ENCODE data around the gene IMMP2L.

The IMMP2L gene

GRCh38 chr7:111112439-111112838 lies 449.9 kb downstream of the IMMP2L start:
- no peaks in the 10 kb centered on the region for H3K27me3 ChIP-seq
- no peaks in the 10 kb centered on the region for H3K36me3 ChIP-seq
- H3K4me3 ChIP-seq (ENCODE audit: low read depth in 1 of 2, low read length in 1 of 2) = no peak overlapping the region
- no peak overlapping the region for H3K27ac ChIP-seq
- H3K4me1 ChIP-seq (ENCODE audit: control insufficient read depth in 1 of 2, insufficient read depth in 1 of 2, low read depth in 1 of 2, low read length in 1 of 2) = no peaks in the 10 kb centered on the region
- no peak for TF ChIP-seq CTCF (IDR thresholded peaks at IDR 0.05)
- H3K9me3 ChIP-seq = no peaks in the 10 kb centered on the region

- Histone ChIP-seq H3K36me3 (no peaks in the 10 kb centered on the region), H3K27ac (no peak overlapping the region), H3K4me3 (ENCODE audit: low read depth in 1 of 2, low read length in 1 of 2) (no peak overlapping the region), H3K4me1 (ENCODE audit: control insufficient read depth in 1 of 2, insufficient read depth in 1 of 2, low read depth in 1 of 2, low read length in 1 of 2) (no peaks in the 10 kb centered on the region), H3K9me3 (no peaks in the 10 kb centered on the region), H3K27me3 (no peaks in the 10 kb centered on the region)
- TF ChIP-seq CTCF (IDR thresholded peaks at IDR 0.05) = no peak
These were observed 453.8 kb downstream of the IMMP2L start for GRCh38 chr7:111108496-111108895.

- TF ChIP-seq CTCF (IDR thresholded peaks at IDR 0.05) = no peak
- no peak overlapping the region for H3K27ac ChIP-seq
- H3K4me3 ChIP-seq (ENCODE audit: low read depth in 1 of 2, low read length in 1 of 2) = no peak overlapping the region
- no peaks in the 10 kb centered on the region for H3K36me3 ChIP-seq
- H3K4me1 ChIP-seq (ENCODE audit: control insufficient read depth in 1 of 2, insufficient read depth in 1 of 2, low read depth in 1 of 2, low read length in 1 of 2) = no peaks in the 10 kb centered on the region
- no peaks in the 10 kb centered on the region for H3K9me3 ChIP-seq
- no peaks in the 10 kb centered on the region for H3K27me3 ChIP-seq
These were observed 454.3 kb downstream of the IMMP2L start for GRCh38 chr7:111108000-111108399.

- Histone ChIP-seq H3K36me3 (no peaks in the 10 kb centered on the region), H3K27ac (no peak overlapping the region), H3K9me3 (no peaks in the 10 kb centered on the region), H3K27me3 (no peaks in the 10 kb centered on the region), H3K4me1 (ENCODE audit: control insufficient read depth in 1 of 2, insufficient read depth in 1 of 2, low read depth in 1 of 2, low read length in 1 of 2) (no peaks in the 10 kb centered on the region), H3K4me3 (ENCODE audit: low read depth in 1 of 2, low read length in 1 of 2) (no peak overlapping the region)
- TF ChIP-seq CTCF (IDR thresholded peaks at IDR 0.05) = no peak
These were observed 454.7 kb downstream of the IMMP2L start for GRCh38 chr7:111107579-111107978.

- no peak overlapping the region for H3K4me3 ChIP-seq (ENCODE audit: low read depth in 1 of 2, low read length in 1 of 2)
- no peaks in the 10 kb centered on the region for H3K4me1 ChIP-seq (ENCODE audit: control insufficient read depth in 1 of 2, insufficient read depth in 1 of 2, low read depth in 1 of 2, low read length in 1 of 2)
These were observed 457.0 kb downstream of the IMMP2L start for GRCh38 chr7:111105269-111105668.

More at GRCh38 chr7:111105269-111105668, 457.0 kb downstream of the IMMP2L start:
- TF ChIP-seq CTCF (IDR thresholded peaks at IDR 0.05) = no peak
- H3K27ac ChIP-seq = no peak overlapping the region
- no peaks in the 10 kb centered on the region for H3K36me3 ChIP-seq
- no peaks in the 10 kb centered on the region for H3K9me3 ChIP-seq
- no peaks in the 10 kb centered on the region for H3K27me3 ChIP-seq
